ENCODE results near the gene COX4I1. TPM values are rescaled to one million over a fixed set of nuclear protein-coding genes. Genes with fewer than 3 reads are reported as not detected.

The COX4I1 gene
- total RNA-seq, 1 experiment from 2014 or later, result 417 TPM

- Histone ChIP-seq H3K79me2 (ENCODE audit: low read length) (no peaks in the 10 kb centered on the region), H3K36me3 (ENCODE audit: insufficient read depth, low read length) (no peaks in the 10 kb centered on the region), H3K27me3 (ENCODE audit: low read length) (no peaks in the 10 kb centered on the region), H3K4me3 (ENCODE audit: low read length) (no peak overlapping the region), H3K9me3 (ENCODE audit: low read length) (no peaks in the 10 kb centered on the region), H3K4me2 (ENCODE audit: low read depth, low read length, poor library complexity, severe bottlenecking) (no peak overlapping the region), H3K27ac (ENCODE audit: low read length) (no peak overlapping the region), H2AFZ (ENCODE audit: low read length) (no peak overlapping the region), H3K4me1 (ENCODE audit: low read length) (no peaks in the 10 kb centered on the region), H4K20me1 (ENCODE audit: insufficient read depth, low read depth, low read length) (no peaks in the 10 kb centered on the region), H3K9ac (ENCODE audit: low read length) (no peak overlapping the region), H3K9me2 (replicated peaks; ENCODE audit: insufficient read depth, low read length) (no peaks in the 10 kb centered on the region)
- no peak for DNase-seq
These were observed 25.4 kb upstream of the COX4I1 start for GRCh38 chr16:85774136-85774535.

GRCh38 chr16:85774811-85775210, 24.7 kb upstream of the COX4I1 start:
- Histone ChIP-seq H3K4me1 (ENCODE audit: low read length) (no peaks in the 10 kb centered on the region), H3K36me3 (ENCODE audit: insufficient read depth, low read length) (no peaks in the 10 kb centered on the region), H3K79me2 (ENCODE audit: low read length) (no peaks in the 10 kb centered on the region), H2AFZ (ENCODE audit: low read length) (no peak overlapping the region), H3K27me3 (ENCODE audit: low read length) (no peaks in the 10 kb centered on the region), H3K27ac (ENCODE audit: low read length) (no peak overlapping the region), H3K4me3 (ENCODE audit: low read length) (no peak overlapping the region), H4K20me1 (ENCODE audit: insufficient read depth, low read depth, low read length) (no peaks in the 10 kb centered on the region), H3K9me3 (ENCODE audit: low read length) (no peaks in the 10 kb centered on the region), H3K9ac (ENCODE audit: low read length) (no peak overlapping the region), H3K4me2 (ENCODE audit: low read depth, low read length, poor library complexity, severe bottlenecking) (no peak overlapping the region), H3K9me2 (replicated peaks; ENCODE audit: insufficient read depth, low read length) (no peaks in the 10 kb centered on the region)
- DNase-seq, result no peak

DNA sequence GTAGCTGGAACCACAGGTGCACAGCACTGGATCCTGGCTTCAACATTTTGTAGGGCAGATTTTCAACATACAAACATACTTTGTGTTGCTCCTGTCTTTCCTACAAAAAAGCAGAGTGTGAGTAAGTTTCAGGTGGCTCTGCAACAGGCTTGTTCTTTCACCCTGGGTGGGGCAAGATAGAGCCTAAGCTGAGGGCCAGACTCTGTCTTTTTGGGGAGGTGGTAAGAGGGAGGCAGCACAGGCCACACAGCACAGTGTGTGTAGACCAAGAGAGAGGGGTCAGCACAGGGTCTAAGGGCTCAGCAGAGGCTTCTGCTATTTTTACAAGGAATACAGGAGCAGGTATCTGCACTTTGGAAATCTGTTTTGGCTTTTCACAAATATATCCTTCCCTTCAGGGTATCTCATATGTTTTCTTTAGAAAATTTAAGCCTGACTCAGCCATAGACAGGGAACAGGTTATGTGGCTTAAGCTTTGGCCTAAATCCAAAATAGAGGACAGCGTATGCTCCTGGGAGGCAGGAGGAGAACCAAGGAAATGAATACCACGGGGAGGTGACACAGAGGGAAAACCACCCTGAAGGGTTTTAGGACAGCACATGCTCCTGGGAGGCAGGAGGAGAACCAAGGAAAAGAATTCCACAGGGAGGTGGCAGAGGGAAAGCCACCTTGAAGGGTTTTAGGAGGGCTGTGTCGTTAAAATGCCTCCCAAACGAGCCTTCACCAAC, 21.7 kb upstream of the COX4I1 start:
- Histone ChIP-seq H3K79me2 (ENCODE audit: low read length) (no peaks in the 10 kb centered on the region), H3K9me2 (replicated peaks; ENCODE audit: insufficient read depth, low read length) (no peaks in the 10 kb centered on the region), H3K9ac (ENCODE audit: low read length) (no peak overlapping the region), H3K4me2 (ENCODE audit: low read depth, low read length, poor library complexity, severe bottlenecking) (no peak overlapping the region), H3K4me3 (ENCODE audit: low read length) (no peak overlapping the region), H4K20me1 (ENCODE audit: insufficient read depth, low read depth, low read length) (peaks cover 13% of the 10 kb centered on the region; the same call in 1 of the 2 replicates), H3K9me3 (ENCODE audit: low read length) (no peaks in the 10 kb centered on the region), H3K27ac (ENCODE audit: low read length) (no peak overlapping the region), H3K4me1 (ENCODE audit: low read length) (no peaks in the 10 kb centered on the region), H2AFZ (ENCODE audit: low read length) (no peak overlapping the region), H3K36me3 (ENCODE audit: insufficient read depth, low read length) (no peaks in the 10 kb centered on the region; the same call in 1 of the 2 replicates), H3K27me3 (ENCODE audit: low read length) (no peaks in the 10 kb centered on the region)
- no peak for DNase-seq

- no peak overlapping the region for H3K27ac ChIP-seq (ENCODE audit: low read length)
- H3K4me1 ChIP-seq (ENCODE audit: low read length), result no peaks in the 10 kb centered on the region
- H4K20me1 ChIP-seq (ENCODE audit: insufficient read depth, low read depth, low read length), result peaks cover 14% of the 10 kb centered on the region; the same call in 1 of the 2 replicates
- H3K9me2 ChIP-seq (replicated peaks; ENCODE audit: insufficient read depth, low read length), result no peaks in the 10 kb centered on the region
- peaks cover 5% of the 10 kb centered on the region; the same call in 1 of the 2 replicates for H3K79me2 ChIP-seq (ENCODE audit: low read length)
- no peak overlapping the region for H3K4me2 ChIP-seq (ENCODE audit: low read depth, low read length, poor library complexity, severe bottlenecking)
- no peak for DNase-seq
- no peak overlapping the region for H2AFZ ChIP-seq (ENCODE audit: low read length)
- no peaks in the 10 kb centered on the region; the same call in 1 of the 2 replicates for H3K36me3 ChIP-seq (ENCODE audit: insufficient read depth, low read length)
- H3K9ac ChIP-seq (ENCODE audit: low read length), result no peak overlapping the region
- H3K27me3 ChIP-seq (ENCODE audit: low read length), result no peaks in the 10 kb centered on the region
- no peak overlapping the region for H3K4me3 ChIP-seq (ENCODE audit: low read length)
- H3K9me3 ChIP-seq (ENCODE audit: low read length), result no peaks in the 10 kb centered on the region
These were observed 20.6 kb upstream of the COX4I1 start for GRCh38 chr16:85778873-85779272.

DNA sequence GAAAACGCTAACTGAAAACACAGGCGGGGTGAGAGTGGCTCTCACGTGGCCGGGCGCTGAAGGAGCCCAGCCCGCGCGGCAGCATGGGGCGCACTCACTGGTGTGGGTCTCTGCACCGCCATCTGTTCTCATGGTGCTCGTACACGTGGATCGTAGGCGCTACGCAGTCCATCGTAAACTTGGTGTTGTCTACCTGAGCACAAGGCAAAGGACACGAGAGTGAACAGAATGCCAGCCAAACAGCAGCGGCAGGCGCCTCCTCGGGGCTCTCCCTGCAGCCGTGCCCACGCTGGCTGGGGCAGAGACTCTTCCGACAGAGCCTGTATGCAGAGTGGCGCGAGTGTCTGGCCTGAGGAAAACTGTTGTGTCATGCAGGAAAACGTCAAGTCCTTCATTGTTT, 19.2 kb upstream of the COX4I1 start:
- H3K27me3 ChIP-seq (ENCODE audit: low read length), result no peaks in the 10 kb centered on the region
- H3K9ac ChIP-seq (ENCODE audit: low read length), result no peak overlapping the region
- peaks cover 5% of the 10 kb centered on the region; the same call in 1 of the 2 replicates for H3K79me2 ChIP-seq (ENCODE audit: low read length)

GRCh38 chr16:85781156-85781555, 18.3 kb upstream of the COX4I1 start:
- Histone ChIP-seq H3K27ac (ENCODE audit: low read length) (no peak overlapping the region), H3K9ac (ENCODE audit: low read length) (no peak overlapping the region), H3K79me2 (ENCODE audit: low read length) (peaks cover 5% of the 10 kb centered on the region; the same call in 1 of the 2 replicates), H3K4me2 (ENCODE audit: low read depth, low read length, poor library complexity, severe bottlenecking) (no peak overlapping the region), H2AFZ (ENCODE audit: low read length) (no peak overlapping the region), H3K4me3 (ENCODE audit: low read length) (no peak overlapping the region), H3K27me3 (ENCODE audit: low read length) (no peaks in the 10 kb centered on the region), H3K9me2 (replicated peaks; ENCODE audit: insufficient read depth, low read length) (no peaks in the 10 kb centered on the region), H3K36me3 (ENCODE audit: insufficient read depth, low read length) (no peaks in the 10 kb centered on the region; the same call in 1 of the 2 replicates), H3K4me1 (ENCODE audit: low read length) (no peaks in the 10 kb centered on the region), H4K20me1 (ENCODE audit: insufficient read depth, low read depth, low read length) (peaks cover 19% of the 10 kb centered on the region; the same call in 1 of the 2 replicates), H3K9me3 (ENCODE audit: low read length) (no peaks in the 10 kb centered on the region)
- no peak for DNase-seq

More for the DNA sequence above, 19.2 kb upstream of the COX4I1 start:
- no peak for DNase-seq
- Histone ChIP-seq H3K9me2 (replicated peaks; ENCODE audit: insufficient read depth, low read length) (no peaks in the 10 kb centered on the region), H3K36me3 (ENCODE audit: insufficient read depth, low read length) (no peaks in the 10 kb centered on the region; the same call in 1 of the 2 replicates), H3K27ac (ENCODE audit: low read length) (no peak overlapping the region), H2AFZ (ENCODE audit: low read length) (no peak overlapping the region), H3K4me2 (ENCODE audit: low read depth, low read length, poor library complexity, severe bottlenecking) (no peak overlapping the region), H3K4me3 (ENCODE audit: low read length) (no peak overlapping the region), H4K20me1 (ENCODE audit: insufficient read depth, low read depth, low read length) (peaks cover 14% of the 10 kb centered on the region; the same call in 1 of the 2 replicates), H3K4me1 (ENCODE audit: low read length) (no peaks in the 10 kb centered on the region), H3K9me3 (ENCODE audit: low read length) (no peaks in the 10 kb centered on the region)

- no peaks in the 10 kb centered on the region for H3K27me3 ChIP-seq (ENCODE audit: low read length)
- no peak overlapping the region for H3K4me3 ChIP-seq (ENCODE audit: low read length)
- no peak overlapping the region for H3K27ac ChIP-seq (ENCODE audit: low read length)
- H3K9ac ChIP-seq (ENCODE audit: low read length), result no peak overlapping the region
- H3K9me3 ChIP-seq (ENCODE audit: low read length), result no peaks in the 10 kb centered on the region
- H3K4me1 ChIP-seq (ENCODE audit: low read length), result no peaks in the 10 kb centered on the region
- no peak overlapping the region for H3K4me2 ChIP-seq (ENCODE audit: low read depth, low read length, poor library complexity, severe bottlenecking)
- DNase-seq, result no peak
- no peaks in the 10 kb centered on the region; the same call in 1 of the 2 replicates for H3K36me3 ChIP-seq (ENCODE audit: insufficient read depth, low read length)
- no peak overlapping the region for H2AFZ ChIP-seq (ENCODE audit: low read length)
- H3K79me2 ChIP-seq (ENCODE audit: low read length), result peaks cover 8% of the 10 kb centered on the region; the same call in 1 of the 2 replicates
- H3K9me2 ChIP-seq (replicated peaks; ENCODE audit: insufficient read depth, low read length), result no peaks in the 10 kb centered on the region
- peaks cover 22% of the 10 kb centered on the region; the same call in 1 of the 2 replicates for H4K20me1 ChIP-seq (ENCODE audit: insufficient read depth, low read depth, low read length)
These were observed 17.7 kb upstream of the COX4I1 start for GRCh38 chr16:85781695-85782370.

DNA sequence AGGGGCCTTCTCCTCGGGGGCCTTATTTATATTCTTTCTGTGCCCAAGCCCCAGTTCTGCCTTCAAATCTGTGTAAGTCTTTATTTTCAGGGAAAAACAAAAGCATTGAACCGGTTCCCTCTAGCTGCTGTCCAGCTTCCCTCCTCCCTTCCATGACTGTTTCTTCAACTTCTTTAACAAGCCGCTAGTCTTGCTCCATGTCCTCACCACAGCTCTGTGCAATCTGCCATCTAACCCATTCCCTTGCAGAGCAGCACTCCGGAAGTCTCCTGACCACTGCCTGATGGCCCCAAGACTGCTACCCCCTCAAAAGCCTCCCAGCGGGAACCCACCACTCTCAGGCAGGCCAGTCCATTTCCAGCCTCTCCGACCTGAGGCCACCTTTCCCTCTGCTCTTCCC, 17.0 kb upstream of the COX4I1 start:
- H4K20me1 ChIP-seq (ENCODE audit: insufficient read depth, low read depth, low read length), result peaks cover 22% of the 10 kb centered on the region; the same call in 1 of the 2 replicates
- no peak overlapping the region for H2AFZ ChIP-seq (ENCODE audit: low read length)
- no peaks in the 10 kb centered on the region for H3K4me1 ChIP-seq (ENCODE audit: low read length)
- no peaks in the 10 kb centered on the region for H3K9me3 ChIP-seq (ENCODE audit: low read length)
- H3K4me3 ChIP-seq (ENCODE audit: low read length), result no peak overlapping the region
- H3K4me2 ChIP-seq (ENCODE audit: low read depth, low read length, poor library complexity, severe bottlenecking), result no peak overlapping the region
- no peak for DNase-seq
- H3K79me2 ChIP-seq (ENCODE audit: low read length), result peaks cover 8% of the 10 kb centered on the region
- H3K9ac ChIP-seq (ENCODE audit: low read length), result no peak overlapping the region
- H3K36me3 ChIP-seq (ENCODE audit: insufficient read depth, low read length), result peaks cover 4% of the 10 kb centered on the region; the same call in 1 of the 2 replicates
- H3K9me2 ChIP-seq (replicated peaks; ENCODE audit: insufficient read depth, low read length), result no peaks in the 10 kb centered on the region
- no peaks in the 10 kb centered on the region for H3K27me3 ChIP-seq (ENCODE audit: low read length)
- no peak overlapping the region for H3K27ac ChIP-seq (ENCODE audit: low read length)
